GM18873 (cell line): ENCODE results near the gene MDM4.
A peak's percentile ranks its signal among the peaks of the same experiment; 100 is the strongest.

Experiments
- ATAC-seq: cut with Tn5 transposase; IDR thresholded peaks from one replicate; pipeline ENCODE4 v1.9.1; 2021; ENCODE audit warnings: mild to moderate bottlenecking, moderate library complexity, moderate number of reproducible peaks; ENCODE audit not compliant: unreplicated experiment, low FRiP score

MDM4 gene

DNA sequence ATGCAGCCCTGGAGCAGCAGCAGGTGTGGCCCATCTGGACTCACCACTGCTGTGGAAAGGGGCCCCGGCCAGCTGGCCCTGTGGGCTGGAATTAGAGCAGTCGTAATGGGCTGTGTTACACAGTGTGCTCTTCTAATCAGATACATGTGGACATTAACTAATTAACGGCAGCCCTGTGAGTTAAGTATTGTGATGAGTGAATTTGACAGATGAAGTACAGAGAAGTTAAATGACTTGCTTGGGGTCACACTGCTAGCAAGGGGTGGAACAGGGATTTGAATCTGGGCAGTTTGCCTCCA, 58.6 kb downstream of the MDM4 start:
- ATAC-seq, result no peak

DNA sequence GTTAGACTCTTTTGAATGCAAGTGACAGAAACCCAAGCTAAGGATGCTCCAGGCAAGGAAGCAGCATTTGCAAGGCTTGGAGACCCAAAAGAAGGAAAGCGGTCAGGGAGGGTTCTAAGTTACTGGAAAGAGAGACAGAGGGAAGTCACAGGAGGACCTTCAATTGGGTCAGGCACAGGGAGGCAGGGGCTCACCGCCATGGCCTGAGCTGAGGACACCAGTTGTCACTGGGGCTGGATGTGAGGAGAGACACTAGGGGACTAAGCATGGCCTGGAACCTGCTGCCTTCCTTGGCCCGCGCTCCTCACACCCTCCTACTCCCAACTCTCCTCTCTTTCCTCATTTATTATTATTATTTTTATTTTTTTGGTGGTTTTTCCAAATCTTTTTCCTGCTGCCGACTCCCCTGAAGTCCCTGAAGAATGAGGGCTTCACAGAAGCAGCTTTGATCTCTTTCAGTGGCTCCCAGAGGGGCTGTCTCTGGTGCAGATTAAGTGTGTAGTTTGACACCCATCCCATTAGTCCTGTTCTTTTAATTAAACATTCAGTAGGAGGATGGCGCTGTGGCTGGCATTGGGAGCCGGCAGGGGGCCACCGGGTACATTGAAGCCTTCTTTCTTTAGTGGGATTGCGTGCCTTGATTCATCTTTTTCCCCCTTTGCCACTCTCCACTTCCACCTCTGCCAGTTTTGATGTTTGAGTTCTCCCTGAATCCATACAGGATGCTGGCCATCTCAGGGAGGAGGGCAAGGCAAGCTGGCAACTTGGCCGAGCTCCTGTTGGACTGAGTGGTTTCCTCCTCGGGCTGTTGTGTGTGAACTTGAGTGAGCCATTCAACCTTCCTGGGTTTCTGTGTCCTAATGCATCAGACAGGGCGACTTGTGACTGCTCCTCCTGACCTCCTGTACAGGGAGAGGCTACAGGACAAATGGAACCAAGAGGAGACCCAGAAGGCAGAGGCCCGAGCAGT, 59.3 kb downstream of the MDM4 start:
- ATAC-seq, result no peak

DNA sequence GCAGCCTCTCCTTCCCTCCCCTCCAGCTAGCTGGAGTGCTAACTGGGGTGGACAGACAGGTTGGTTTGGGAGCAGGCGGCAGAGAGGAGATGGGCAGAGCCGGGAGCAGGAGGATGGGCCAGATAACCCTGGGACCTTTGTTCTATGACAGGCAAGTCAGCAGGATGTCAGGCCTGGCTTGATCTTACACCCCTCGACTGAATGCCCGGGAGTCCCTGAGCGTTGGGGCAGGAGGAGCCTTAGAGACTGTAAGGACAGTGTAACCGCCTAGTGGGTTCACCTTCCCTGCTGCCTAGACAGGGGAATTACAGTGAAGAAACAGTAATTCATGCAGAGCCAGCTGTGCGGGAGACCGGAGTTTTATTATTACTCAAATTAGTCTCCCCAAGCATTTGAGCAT, 60.2 kb downstream of the MDM4 start:
- ATAC-seq, result no peak

DNA sequence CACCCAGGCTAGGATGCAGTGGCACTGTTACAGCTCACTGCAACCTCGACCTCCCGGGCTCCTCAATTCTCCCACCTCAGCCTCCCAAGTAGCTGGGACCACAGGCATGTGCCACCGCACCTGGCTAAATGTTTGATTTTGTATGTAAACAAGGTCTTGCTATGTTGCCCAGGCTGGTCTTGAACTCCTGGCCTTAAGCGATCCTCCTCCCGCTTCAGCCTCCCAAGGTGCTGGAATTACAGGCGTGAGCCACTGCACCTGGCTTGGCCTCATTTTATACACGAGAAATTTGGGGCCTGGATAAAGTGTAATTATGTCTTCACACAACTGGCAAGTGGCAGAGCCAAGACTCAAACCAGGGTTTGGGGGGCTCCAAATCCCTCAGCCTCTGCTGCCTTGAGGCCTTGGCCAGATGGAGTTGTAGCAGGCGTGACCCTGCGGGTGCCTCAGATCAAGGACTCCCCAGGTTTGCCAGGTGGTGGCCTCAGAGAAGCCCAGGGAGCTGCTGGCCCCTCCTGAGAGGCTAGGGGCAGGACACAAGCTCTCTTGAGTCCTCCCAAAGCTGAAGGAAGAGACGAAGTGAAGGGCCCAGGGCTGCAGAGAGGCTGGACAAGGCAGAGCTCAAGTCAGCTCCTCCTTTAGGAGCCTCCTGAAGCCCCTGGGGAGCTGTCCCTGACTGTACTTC, 61.7 kb downstream of the MDM4 start:
- ATAC-seq, result no peak

- peak; percentile 51 for ATAC-seq
Measured at GRCh38 chr1:204578867-204579664, 62.9 kb downstream of the MDM4 start.

DNA sequence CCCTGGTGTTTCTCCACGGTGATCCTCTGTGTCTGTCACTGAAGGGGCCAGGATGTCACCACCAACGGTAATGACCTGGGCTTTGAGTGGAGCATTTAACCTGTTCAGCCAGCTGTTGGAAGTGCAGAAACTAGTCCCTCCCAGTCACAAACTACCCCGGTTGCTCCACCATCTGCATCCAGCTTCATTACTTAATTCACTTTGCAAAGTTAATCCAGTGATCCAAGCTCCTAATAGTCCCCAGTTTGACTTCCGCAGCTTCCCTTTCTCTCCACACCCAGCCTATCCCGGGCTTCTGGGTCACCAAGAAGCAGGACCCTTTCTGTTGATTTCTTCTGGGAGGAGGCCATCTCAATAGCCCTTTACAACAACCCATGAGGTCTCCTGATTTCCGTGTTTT, 63.5 kb downstream of the MDM4 start:
- no peak for ATAC-seq

DNA sequence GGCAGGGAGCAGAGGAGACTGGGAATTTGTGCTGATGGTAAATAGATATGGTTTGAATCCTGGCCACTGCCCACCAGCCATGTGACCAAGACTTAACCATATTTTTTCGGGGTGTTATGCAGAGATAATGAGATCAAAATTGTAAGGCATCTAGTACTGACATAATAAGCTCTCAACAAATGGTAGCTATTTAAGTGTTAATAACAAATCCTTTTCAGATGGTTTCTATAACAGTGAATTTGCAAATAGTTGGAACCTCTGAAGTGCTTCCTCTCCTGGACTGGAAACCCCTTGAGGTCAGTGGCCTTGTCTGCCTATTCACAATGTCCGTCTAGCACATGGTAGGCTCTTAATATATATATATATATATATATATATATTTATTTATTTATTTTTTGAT, 64.7 kb downstream of the MDM4 start:
- ATAC-seq, result no peak

DNA sequence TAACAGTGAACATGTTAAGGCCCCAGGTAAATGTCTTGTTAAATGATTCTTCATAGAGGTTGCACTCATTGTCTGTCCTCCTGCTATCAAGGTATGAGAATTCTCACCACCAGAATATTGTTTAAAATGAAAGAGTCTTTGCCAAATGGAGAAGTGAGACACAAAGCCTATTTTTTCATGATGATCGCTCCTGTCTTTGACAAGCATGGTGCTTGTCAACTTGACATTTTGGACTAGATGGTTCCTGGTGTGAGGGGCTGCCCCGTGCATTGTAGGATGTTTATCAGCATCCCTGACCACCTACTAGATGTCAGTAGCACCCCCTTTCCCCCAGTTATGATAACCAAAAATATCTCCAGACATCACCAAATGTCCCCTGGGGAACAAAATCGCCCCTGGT, 65.6 kb downstream of the MDM4 start:
- ATAC-seq, result no peak

- ATAC-seq, result no peak
Measured at GRCh38 chr1:204583909-204584632, 67.9 kb downstream of the MDM4 start.

DNA sequence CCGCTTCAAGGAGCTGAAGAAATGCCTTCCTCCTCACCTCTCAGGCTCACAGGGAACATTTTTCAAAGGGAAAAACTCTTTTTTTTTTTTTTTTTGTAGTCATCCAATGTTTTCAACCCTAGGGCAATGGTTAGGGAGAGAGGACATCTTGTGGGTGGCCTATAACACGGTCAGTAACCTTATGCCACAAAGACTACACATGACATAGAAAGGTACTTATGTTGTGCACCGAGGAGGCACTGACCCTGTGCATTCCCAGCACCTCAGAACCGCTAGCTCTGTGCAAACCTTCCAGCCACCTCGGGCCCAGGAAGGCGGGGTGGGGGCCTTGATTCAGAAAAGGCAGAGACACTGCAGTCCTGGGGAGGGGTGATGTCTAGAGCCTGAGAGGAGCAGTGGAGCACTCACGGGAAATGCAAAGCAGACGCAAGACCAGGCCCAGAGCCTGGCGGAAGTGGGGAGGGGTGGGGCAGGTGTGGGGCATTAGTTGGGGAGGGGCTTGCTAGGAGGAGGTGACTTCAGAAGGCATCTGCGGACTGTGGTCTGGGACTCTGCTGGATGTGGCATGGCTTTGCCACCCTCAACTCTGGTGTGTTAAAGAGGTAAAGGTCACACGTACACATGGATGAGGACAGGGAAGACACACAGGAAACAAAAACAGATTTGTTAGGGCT, 68.6 kb downstream of the MDM4 start:
- no peak for ATAC-seq

DNA sequence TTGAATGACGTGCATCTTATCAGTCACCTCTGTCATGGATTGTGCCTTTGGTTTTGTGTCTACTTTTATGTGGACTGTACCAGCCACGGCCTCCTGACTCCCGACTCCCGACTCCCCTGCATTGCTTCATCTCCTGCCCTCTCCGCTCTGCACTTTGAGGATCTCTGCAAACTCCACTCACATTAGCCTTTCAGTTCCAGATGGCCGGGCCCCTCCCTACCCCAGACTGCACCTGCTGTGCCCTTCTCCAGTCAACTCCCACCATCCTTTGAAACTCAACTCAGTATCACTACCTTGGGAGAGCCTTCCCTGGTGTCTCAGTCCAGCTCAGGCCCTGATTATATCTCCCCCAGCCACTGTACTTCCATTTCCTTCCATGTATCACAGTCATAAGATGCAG, 71.4 kb downstream of the MDM4 start:
- ATAC-seq, result no peak

GRCh38 chr1:204588826-204589225, 72.6 kb downstream of the MDM4 start:
- ATAC-seq, result no peak

DNA sequence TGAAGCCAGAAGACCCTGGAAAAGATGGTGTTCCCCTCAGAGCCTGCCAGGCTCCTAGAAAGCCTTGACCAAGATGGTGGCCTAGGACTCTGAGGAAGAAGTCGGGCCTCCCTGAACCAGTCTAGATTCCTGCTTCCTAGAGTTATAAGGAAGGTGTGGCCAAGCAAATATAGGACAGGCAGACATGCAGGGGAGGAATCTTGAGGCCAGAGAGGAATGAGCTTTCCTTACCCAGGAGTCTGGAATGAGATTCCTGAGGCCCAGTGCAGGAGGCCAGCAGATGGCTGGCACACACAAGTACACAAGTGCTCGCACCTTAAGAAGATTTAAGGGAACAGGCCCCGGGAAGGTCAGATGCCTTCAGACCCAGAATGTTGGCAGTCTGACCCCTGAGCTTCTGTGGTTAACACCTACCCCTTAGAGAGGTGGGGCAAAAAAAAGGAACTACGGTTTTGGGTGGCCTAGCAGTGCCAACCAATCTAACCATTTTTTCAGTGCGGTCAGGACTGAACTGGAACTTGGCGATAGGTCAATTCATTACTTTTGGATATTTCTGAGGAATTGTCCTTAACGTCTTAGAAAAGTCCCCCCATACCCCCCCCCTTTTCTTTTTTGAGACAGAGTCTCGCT, 73.3 kb downstream of the MDM4 start:
- ATAC-seq, result no peak

DNA sequence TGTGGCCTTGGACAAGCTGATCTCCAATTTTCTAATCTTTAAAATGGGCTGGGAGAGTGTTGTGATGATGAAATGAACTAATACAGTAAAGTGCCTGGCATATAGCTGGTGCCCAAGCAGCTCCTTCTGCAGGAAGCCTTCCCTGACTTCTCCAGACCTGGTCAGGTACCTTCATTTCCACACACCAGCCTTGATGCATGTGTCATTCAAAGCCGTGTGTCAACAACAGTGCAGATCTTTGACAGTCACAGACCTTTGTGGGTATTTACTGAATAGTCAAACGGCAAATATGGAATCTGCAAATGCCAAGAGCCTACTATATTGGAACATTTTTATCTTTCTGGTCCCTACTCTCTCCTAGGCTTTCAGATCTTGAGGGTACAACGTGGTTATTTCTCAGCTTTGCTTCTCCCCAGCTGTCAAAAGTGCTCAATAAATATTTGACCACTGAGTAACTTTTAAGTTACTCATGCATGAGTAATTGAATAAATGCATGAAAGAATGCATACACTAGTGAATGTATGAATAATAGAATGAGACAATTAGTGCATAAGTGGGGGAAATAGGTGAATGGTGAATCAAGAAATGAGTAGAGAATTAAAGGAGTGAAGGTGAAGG, 75.4 kb downstream of the MDM4 start:
- ATAC-seq, result no peak

DNA sequence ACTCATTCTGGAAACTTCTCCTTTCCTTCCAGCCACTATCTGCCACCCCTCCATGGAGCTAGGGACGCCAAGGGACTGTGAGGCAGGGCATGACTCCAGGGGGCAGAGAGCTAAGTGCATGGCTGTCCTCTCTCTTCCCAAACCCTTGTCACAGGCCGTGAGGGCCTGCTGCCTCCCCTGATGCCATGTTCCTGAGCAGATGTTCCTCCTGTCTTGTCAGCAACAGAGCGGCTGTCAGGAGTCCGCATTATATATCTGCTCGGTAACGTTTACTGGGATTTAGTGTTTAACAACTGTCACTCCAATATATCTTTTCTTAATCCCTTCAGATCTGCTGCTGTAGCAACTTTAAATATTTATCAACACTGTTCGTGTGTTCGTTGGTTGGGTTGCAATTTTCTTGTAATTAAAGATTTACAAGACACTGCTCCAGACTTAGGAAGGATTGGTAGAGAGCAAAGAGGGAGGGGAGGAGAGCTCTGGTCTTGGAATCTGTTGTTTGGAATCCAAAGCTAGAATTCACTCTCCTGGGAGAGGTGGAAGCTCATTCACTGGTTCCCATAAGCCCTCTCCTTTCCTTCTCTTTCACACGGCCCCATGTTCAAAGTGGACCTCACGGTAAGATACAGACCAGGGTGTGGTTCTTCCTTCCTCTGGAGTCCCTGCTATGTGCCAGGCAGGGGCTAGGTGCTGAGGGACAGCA, 76.2 kb downstream of the MDM4 start:
- no peak for ATAC-seq

GRCh38 chr1:204598319-204598969, 82.2 kb downstream of the MDM4 start:
- ATAC-seq, result no peak

- no peak for ATAC-seq
Measured at GRCh38 chr1:204599098-204599497, 82.9 kb downstream of the MDM4 start.

DNA sequence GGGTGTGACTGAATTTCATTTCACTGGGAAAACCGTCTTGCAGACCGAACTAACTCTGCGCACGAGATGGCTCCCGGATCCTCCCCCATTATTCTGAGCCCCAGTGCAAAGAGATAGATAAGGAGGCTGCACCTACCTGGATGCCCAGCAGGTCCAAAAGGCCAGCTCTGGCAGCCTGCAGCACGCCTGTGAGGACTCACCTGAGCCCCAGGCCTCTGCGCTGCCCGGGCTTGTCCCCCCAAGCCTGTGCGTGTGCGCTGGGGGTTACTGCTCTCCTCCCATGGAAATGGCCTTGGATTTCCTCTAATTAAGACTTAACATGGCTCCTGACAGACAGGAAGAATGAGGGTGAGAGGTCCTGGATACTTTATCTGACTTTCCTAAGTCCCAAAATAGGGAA, 83.4 kb downstream of the MDM4 start:
- ATAC-seq, result no peak
